Hematopoietic multipotent progenitor cell treated with erythropoietin and hydrocortisone succinate and interleukin-3 and kit ligand, for 17 days (in vitro differentiated cells): ENCODE measurements around the gene TNFSF13B.
"Not testable (repeated sequence)": the region's sequence is repeated elsewhere in the genome, so short reads cannot be mapped to it uniquely, and the experiment has no call there.

Experiments
- DNase-seq: peaks from one replicate; pipeline ENCODE4 v3.0.0-alpha.2; 2015; ENCODE audit warnings: low spot score

TNFSF13B gene

DNA sequence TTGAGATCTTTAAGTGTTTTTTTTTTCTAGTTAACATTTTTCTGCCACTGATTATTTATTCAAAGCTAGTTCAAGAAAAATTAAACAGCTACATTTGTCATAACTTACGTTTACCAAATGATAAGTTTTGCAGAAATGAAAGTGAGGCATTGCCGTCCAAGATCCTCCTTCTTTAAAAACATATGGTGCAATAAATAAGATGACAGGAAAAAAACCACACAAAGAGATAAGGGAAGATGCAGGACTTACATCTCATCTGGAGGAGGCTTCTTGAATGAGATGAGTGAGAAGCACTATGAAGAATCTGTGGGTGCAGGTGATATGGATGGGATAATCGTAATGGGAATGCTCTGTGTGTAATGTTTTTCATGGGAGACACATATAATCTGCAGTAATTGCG is 12.4 kb downstream of the TNFSF13B start:
- no peak for DNase-seq

DNA sequence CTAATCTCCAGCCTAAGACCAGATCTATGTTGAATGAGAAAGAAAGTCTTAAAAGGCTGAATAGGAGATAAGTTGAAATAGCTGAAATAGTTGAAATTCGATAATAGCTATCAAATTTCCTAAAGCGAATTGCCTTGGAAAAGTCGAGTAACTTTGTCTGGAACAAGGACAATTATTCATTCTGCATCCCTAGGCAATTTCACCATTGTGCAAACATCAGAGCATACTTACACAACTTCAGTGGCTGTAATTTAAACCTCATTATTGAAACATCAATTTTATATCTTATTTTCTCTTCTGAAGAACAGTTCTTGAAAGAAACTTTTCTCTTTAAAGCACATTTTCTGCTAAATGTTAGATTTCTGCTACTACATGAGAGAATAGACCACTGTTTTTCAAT is 13.6 kb downstream of the TNFSF13B start:
- DNase-seq: no peak

DNA sequence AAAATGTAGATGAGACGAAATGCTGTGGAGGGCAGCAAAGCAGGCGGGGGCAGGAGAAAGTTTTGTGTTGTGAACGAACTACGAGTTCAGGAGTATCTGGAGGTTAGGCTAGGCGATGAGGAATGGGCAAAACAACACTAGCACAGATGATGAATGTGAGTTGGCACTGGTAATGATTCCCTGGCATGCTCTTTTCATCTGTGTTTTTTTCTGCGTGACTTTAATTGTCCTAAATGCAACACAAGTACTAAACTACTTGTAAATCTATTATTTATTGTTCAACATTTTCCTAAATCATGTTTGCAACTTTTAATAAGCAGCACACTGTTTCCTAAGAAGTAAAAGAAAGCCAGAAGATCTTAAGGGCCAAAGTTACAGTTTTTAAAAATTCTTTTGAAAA is 19.2 kb downstream of the TNFSF13B start:
- no peak for DNase-seq

DNA sequence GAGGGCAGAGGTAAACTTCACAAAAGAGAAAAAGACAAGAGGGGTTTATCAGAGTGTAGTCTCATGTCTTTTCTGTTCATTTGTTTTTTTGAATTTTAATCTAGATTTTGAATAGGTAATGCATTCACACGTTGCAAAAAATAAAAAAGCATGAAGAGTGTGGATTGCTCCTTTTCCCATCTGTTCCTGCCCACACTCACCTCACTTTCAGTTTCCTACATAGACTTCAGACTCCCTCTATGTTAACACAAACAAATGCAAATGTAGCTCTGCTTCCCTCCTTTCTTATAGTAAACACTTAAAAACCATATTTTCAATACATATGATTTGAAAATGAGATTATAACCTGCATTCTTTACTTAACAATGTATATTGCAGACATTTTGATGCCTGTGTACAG is 20.3 kb downstream of the TNFSF13B start:
- DNase-seq: no peak

DNA sequence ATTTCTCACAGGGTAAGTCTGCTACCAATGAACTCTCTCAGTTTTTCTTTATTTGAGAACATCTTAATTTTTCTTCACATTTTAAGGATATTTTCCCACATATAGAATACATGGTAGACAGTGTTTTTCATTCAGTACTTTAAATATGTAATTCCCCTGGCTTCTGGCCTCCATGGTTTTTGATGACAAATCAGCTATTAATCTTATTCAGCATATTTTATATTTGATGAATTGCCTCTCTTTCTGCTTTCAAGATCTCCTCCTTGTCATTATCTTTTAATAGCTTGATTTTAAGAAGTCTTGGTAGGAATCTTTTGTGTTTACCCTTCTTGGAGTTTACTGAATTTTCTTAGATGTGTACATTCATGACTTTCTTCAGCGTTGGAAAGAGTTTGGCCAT is 27.6 kb downstream of the TNFSF13B start:
- no peak for DNase-seq

DNA sequence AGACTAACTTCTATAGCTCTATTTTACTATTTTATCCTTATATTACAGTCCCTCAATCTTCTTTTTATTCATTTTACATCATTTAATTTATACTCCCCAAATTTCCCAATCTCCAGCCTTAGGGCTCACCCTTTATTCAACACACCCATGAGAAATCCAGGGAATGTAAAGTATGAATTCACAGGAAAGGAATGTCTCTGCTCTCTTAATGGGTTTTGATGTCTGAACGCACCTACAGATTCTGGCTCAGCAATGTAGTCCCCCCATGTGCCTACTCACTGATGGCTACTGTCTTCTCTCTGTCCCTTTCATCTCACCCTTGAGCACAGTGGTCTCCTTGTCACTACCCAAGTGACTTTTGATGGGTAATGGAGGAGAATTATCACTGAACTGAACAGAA is 32.8 kb downstream of the TNFSF13B start:
- no peak for DNase-seq

DNA sequence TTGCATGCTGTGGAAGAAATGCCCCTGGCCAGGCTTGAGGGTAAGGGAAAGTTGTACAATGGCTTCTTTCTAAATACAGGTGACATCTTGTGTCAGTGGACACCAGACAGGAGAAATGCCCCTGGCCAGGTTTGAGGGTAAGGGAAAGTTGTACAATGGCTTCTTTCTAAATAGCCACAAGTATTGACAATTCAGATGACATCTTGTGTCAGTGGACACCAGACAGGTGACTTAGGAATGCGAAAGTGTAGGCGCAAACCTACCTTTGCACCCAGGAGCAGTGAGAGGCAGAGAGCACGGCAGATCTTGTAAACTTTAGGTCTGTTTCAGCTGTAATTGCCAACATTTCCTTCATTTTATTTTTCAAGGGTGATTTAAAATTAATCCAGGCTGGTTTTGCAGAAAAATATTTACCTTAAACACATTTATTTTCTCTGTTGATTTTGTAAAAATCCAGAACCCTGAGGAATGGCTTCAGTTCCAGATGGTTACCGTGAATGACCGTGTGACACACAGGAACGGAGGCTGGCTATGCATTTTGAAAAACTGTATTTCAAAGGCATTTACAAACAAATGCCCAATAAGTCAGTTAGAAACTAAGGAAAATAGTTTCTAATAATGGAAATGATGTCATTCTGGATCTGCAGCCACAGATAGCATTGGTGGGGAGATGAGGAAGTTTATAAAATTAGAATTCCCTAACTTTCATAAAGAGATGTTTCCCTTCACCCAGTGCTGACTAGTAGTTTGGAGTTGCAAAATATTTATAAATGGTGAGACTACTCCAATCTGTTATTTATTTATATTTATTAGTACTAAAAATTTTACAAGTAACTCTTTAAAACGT is 34.9 kb downstream of the TNFSF13B start:
- DNase-seq: no peak

DNA sequence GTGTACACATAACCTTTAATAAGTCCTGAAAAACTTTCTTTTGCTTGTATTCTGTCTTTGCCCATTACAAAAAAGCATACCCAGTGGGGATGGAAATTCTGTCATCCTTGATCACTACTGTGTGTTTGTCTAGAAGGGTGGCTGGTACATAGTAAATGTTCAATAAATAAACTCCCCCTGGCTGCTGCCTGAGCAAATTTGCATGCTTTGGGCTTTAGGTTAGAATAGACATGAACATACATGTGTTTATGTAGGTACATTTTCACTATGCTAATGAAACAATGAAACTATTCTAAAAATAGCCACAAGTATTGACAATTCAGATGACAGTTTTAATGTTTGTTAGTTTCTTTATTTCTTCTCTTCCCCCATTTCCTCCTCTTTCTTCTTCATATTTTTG is 36.1 kb downstream of the TNFSF13B start:
- no peak for DNase-seq

DNA sequence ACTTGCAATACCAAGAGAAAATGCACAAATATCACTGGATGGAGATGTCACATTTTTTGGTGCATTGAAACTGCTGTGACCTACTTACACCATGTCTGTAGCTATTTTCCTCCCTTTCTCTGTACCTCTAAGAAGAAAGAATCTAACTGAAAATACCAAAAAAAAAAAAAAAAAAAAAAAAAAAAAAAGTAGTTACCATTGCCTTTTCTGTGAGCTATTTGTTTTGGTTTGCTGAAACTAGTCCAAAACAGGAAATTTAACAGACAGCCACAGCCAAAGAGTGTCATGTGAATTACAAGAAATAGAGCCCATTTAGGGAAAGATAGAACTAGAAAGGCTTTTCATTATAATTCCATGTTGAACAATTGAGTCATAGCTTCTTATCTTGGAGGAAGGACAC is 37.3 kb downstream of the TNFSF13B start:
- DNase-seq: no peak

DNA sequence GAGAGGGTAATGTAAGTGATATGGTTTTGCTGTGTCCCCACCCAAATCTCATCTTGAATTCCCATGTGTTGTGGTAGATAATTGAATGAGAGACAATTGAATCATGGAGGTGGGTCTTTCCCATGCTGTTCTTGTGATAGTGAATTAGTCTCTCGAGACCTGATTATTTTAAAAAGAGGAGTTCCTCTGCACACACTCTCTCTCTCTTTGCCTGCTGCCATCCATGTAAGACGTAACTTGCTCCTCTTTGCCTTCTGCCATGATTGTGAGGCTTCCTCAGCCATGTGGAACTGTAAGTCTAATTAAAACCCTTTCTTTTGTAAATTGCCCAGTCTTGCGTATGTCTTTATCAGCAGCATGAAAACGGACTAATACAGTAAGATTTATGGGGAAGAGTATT is 42.1 kb downstream of the TNFSF13B start:
- not testable (repeated sequence) for DNase-seq

DNA sequence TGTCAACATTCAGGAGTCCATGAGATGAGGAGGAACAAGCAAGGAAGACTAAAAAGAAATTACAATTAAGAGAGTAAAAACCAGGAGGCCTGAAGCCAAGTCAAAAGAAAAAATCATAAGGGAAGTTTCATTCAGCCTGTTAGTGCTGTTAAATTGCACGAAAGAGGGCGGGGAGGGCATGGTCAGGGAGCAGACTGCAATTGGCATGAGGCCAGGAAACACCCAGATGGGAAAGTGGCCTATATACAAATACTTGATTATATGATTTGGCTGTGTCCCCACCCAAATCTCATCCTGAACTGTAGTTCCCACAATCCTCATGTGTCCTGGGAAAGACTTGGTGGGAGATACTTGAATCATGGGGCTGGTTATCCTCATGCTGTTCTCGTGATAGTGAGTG is 43.9 kb downstream of the TNFSF13B start:
- DNase-seq: no peak

DNA sequence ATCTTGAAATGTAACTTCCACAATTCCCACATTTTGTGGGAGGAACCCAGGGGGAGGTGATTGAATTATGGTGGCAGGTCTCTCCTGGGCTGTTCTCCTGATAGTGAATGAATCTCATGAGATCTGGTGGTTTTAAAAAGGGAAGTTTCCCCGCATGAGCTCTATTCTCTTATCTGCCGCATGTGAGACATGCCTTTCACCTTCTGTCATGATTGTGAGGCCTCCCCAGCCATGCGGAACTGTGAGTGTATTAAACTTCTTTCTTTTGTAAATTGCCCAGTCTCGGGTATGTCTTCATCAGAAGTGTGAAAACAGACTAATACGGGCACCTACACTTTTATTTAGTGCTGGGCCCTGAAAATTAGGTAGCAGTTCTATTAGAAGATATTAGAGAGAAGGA is 45.8 kb downstream of the TNFSF13B start:
- no peak for DNase-seq

DNA sequence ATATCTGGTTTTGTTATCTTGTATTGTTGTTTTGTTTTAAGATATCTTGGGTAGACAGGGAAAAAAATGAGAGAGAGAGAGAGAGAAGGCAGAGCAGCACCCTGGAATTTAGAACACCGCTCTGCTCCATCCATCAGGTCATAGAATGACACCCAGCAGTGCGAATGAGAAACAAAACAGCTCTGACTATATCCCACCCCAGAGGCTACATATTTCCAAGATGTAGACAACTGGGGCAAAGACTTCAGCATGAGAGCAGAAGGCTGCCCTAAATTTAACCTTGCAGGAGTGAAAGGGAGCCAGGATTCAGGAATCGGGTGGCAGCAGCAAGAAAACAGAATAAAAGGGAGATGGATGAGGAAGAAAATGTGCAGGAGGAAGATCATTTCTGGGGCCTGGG is 46.5 kb downstream of the TNFSF13B start:
- no peak for DNase-seq

DNA sequence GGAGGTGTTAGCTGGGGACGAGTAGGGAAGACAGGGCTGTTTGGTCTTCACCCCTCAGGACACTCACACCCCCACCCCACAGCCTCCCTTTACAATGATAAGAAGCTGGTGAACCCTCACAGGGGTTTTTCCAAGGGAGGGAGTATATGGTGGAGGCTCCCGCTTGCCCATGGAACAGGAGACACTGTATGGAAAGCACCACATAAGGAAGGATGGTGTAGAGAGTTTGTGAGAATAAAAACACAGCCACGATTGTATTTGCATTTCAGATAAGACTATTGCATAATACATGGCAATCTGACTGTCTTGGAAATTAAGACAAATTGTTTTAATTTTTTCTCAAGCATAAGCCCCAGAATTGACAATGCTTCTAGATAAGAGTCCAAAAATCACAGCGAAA is 46.9 kb downstream of the TNFSF13B start:
- no peak for DNase-seq

DNA sequence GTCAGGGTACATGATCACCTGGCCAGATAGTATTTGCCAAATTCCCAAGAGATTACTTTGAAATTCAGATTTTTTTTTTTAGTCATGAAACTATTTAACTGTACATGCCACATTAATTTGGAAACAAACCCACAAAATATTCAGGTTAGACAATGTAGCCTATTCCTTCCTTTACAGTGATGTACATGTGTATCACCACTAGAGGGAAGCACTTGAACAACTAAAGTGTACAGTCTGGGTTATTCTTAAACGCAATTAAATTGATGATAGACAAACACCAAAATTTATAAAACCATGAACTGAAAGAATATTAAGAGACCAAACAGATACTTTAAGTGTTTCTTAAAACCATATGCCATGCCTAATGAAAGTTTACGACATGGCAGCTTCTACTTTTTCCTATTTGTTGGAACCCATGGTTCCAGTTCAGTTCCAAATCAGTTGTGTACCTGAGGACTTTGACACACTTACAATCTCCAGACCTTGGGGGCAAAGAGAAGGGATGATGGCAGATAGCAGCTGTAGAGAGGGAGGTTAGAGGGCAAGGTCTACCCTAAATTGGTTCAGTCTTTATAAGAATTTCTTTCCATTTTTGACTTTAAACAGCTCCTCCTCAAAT is 52.8 kb downstream of the TNFSF13B start:
- peak; percentile 17 for DNase-seq

DNA sequence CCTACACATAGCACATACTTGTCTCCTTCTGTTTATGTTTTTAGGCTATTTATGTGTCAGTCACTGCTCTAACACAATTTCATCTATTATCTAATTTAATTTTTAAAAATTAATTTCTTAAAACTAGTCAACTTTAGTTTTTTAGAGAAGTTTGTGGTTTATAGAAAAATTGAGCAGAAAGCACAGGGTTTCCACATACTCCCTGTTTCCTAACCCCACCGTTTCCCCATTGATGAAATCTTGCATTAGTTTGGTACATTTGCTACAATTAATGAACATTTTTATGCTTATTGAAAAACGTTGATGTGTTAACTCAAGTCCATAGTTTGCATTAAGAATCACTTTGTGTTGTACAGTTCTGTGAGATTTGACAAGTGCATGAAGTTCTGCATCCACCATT is 53.5 kb downstream of the TNFSF13B start:
- DNase-seq: no peak

DNA sequence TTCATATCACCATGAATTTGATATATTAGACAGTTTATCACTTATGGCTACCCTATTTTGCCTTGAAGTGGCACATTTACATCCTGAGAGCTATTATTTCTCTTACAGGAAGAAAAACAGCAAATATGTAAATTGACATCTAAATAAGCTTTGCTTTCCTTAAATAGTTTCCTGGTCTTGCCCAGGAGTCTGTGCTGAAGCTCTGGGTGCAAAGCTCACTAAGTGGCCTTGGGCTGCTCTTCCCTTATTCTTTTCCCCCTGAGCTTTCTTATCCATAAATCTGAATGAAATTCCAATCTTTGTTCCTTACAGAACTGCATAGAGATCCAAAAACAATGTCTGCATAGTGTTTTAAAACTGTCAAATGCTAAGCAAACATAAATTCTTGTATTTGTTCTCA is 56.3 kb downstream of the TNFSF13B start:
- DNase-seq: no peak

DNA sequence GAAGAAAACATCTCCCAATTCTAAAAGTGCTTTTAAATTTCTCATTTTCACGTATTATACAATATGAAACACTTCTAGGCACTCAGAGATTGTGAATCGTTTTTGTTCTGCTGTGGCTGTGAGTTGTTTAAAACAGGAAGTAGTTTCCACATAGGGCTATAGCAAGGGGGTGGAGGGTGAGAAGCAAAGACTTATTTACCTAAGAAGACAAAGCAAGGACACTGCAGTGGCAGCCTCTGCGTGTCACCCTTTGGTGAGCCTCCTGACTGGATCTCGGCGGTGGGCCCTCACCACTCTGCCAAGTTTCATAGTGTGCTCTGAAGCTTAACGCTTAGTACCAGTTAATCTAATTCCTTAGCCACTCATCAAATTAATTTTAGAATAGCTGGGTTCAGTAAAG is 56.8 kb downstream of the TNFSF13B start:
- DNase-seq: no peak

DNA sequence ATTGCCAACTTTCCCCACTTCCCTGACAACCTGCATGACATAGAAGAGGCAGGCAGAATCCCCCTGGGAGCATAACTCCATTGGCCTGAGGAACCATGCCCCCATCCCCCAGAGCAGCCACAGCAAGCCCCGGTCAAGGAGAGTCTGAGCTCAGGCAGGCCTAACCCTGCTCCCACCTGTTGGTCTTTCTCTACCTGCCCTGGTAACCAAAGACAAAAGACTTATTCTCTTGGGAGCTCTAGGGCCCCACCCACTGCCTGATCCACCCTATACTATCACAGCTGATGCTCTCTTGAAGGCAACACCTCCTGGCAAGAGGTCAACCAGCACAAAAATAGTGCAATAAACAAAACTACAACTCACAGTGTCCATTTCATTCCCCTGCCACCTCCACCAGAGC is 59.3 kb downstream of the TNFSF13B start:
- no peak for DNase-seq

DNA sequence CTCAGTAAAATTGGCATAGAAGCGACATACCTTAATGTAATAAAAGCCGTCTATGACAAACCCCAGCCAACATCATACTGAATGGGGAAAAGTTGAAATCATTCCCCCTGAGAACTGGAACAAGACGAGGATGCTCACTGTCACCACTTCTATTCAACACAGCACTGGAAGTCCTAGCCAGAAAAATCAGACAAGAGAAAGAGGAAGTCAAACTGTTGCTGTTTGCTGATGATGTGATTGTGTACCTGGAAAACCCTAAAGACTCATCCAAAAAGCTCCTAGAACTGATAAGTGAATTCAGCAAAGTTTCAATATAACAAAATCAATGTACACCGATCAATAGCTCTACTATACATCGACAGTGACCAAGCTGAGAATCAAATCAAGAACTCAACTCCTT is 63.3 kb downstream of the TNFSF13B start:
- no peak for DNase-seq

DNA sequence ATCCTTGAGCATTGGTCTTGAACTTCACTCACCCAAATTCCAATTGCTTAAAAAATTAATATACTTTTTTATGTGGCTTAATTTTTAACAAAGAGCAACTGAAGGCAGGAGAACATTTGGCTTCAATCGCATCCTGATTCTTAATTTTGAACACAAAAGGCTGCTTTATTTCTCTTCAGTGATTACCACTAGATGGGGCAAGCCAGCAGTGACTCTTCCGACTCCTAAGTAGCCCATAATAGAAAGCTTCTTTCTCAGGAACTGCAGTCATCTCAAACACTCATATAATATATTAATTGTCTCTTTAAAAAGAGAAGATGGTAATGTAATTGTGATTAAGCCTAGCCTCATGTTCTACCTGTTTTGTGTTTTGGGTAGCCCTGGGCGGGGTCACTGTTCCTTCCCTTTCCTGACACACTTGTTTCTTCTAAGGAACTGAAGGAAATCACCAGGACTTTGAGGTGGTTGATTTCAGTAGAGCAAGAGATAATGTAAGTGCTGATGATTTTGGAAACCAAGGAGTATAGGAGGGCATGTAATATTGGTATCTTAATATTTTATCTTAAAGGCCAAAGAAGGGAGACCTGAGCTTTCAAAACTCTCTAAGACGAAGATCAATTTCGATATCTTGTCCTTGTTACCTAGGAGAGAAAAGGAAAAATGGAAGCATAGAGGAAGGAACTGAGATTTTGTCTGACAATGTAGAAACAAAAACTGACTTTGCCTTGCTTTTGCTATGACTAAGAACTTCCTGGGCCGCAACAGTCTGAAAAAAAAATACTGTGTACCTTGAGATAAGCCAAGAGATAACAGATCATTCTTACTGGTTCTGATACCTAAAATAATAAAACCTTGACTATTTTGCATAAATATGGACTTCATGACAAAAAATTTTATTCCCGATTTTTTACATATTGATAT is 73.1 kb downstream of the TNFSF13B start:
- no peak for DNase-seq

DNA sequence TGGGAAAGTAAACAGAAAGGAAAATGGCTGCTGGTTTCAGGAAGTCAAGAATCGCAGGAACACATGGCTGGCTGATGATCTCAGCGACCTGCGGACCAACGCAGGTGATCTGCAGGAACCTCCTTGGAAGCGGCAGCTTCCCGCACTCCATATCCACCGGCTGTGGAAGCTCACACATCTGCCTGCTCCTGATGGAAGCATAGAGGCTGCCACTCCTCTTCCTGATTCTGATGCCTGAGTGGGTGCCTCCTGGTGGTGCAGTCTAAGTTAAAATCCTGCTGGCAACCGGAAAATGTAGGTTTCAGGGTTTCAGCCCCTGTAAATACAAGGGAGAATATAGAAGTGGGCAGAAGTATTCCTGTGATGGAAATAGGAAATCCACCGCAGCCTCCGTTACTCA is 75.5 kb downstream of the TNFSF13B start:
- DNase-seq: no peak

DNA sequence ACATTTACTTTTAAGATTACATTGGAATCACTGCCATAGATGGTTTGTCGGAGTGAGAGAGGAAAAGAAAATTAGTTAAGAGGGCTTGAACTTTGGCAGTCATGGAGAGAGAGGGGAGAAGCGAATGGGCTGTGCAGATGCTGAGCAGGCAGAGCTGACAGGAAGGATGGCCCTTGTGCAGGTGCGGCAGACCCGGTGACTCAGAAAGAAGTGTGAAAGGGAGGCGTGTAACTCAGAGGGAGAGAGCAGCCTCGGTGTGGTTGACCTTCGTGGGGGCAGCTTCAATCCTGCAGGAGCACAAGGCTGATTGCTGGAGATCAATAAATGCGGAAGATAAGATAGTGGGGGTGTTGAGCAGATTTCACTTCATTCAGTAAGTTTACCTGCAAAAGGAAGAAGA is 76.9 kb downstream of the TNFSF13B start:
- DNase-seq: no peak
